Caco-2 (cell line): Measurements from ENCODE around the gene ADK. TPM values are rescaled to one million over a fixed set of nuclear protein-coding genes. Genes with fewer than 3 reads are reported as not detected.

ENCODE experiments used
- BruUV-seq: library from RNA; stranded (reverse); fragments of 400-500 nt; replicated peaks from 2 replicates; lab custom pipeline; 2021; lab: Mats Ljungman, UMichigan
- CTCF ChIA-PET: fragments of 300-600 bp; sonication (Branson Sonifier 250); formaldehyde crosslinking; loops from one replicate; lab custom pipeline; 2022; ENCODE audit warnings: antibody characterized with exemption; lab: Charles Lee
- POLR2A ChIA-PET: fragments of 300-600 bp; sonication (Branson Sonifier 250); formaldehyde crosslinking; loops from one replicate; lab custom pipeline; 2022; ENCODE audit warnings: antibody characterized with exemption; lab: Charles Lee
- DNase-seq, 2 experiments: peaks; one replicate each; pipeline versions ENCODE4 v3.0.0 to v3.0.0-alpha.2; 2020 to 2022
- H3K27me3 ChIP-seq: replicated peaks from 2 replicates; pipeline ENCODE4 v1.6.0; 2011; ENCODE audit warnings: low read length; ENCODE audit not compliant: control insufficient read depth, insufficient read depth
- H3K36me3 ChIP-seq: 2 replicates; pipeline ENCODE4 v1.5.1; 2011; ENCODE audit warnings: low read length; ENCODE audit not compliant: control insufficient read depth, insufficient read depth
- H3K4me1 ChIP-seq: fragments of 250-450 bp; sonication (Bioruptor Pico); 2 replicates; pipeline ENCODE4 v1.5.1; 2020; ENCODE audit warnings: mild to moderate bottlenecking
- H3K4me3 ChIP-seq: 2 replicates; pipeline ENCODE4 v1.5.1; 2011; ENCODE audit warnings: low read depth, mild to moderate bottlenecking, control low read depth, low read length
- H3K9me3 ChIP-seq: fragments of 250-450 bp; sonication (Bioruptor Pico); 2 replicates; pipeline ENCODE4 v1.5.1; 2020; ENCODE audit warnings: mild to moderate bottlenecking, moderate library complexity
- H3K27ac Mint-ChIP-seq: one replicate; pipeline ENCODE4 v1.8.0; 2022; ENCODE audit warnings: mixed read lengths; ENCODE audit not compliant: unreplicated experiment
- H3K27me3 Mint-ChIP-seq: one replicate; pipeline ENCODE4 v1.8.0; 2022; ENCODE audit warnings: mixed read lengths; ENCODE audit not compliant: insufficient read depth, unreplicated experiment
- H3K36me3 Mint-ChIP-seq: one replicate; pipeline ENCODE4 v1.8.0; 2022; ENCODE audit warnings: mild to moderate bottlenecking, mixed read lengths; ENCODE audit not compliant: insufficient read depth, unreplicated experiment
- H3K4me1 Mint-ChIP-seq: one replicate; pipeline ENCODE4 v1.8.0; 2022; ENCODE audit warnings: low read depth, mixed read lengths; ENCODE audit not compliant: unreplicated experiment
- H3K4me3 Mint-ChIP-seq: one replicate; pipeline ENCODE4 v1.8.0; 2022; ENCODE audit warnings: mild to moderate bottlenecking, moderate library complexity, mixed read lengths; ENCODE audit not compliant: unreplicated experiment
- H3K9me3 Mint-ChIP-seq: one replicate; pipeline ENCODE4 v1.8.0; 2022; ENCODE audit warnings: mixed read lengths; ENCODE audit not compliant: unreplicated experiment
- CTCF ChIP-seq, 2 experiments: fragments of 200-600 bp in 1 of 2; IDR thresholded peaks; 1 replicate in 1 of 2; 2 replicates in 1 of 2; pipeline versions ENCODE4 v1.5.1 to v1.8.0; 2011 to 2022; ENCODE audit warnings: antibody characterized with exemption in 1 of 2, control low read depth in 1 of 2, inconsistent platforms in 1 of 2, low read depth in 1 of 2, low read length in 1 of 2, mild to moderate bottlenecking in 1 of 2, moderate library complexity in 1 of 2; ENCODE audit not compliant: insufficient read depth in 1 of 2, severe bottlenecking in 1 of 2, unreplicated experiment in 1 of 2
- intact Hi-C: fragments of 100-400 bp; cut with micrococcal nuclease; formaldehyde crosslinking; loops from one replicate; pipeline ENCODE4 v1.10.0; 2022; ENCODE audit not compliant: unreplicated experiment
- total RNA-seq: library from RNA; stranded (reverse); gene quantifications from 2 replicates; pipeline ENCODE4 v1.2.3, GENCODE V29; 2022

The ADK gene
- total RNA-seq, 1 experiment from 2014 or later, result 105 TPM

GRCh38 chr10:74342991-74343390, 192.0 kb downstream of the ADK start:
- Mint-ChIP-seq H3K36me3 (peaks cover 27% of the 10 kb centered on the region), H3K4me1 (no peaks in the 10 kb centered on the region), H3K4me3 (no peak overlapping the region), H3K27me3 (no peaks in the 10 kb centered on the region), H3K9me3 (peaks cover 17% of the 10 kb centered on the region), H3K27ac (no peak overlapping the region)
- H3K36me3 ChIP-seq, result no peaks in the 10 kb centered on the region; the same call in 1 of the 2 replicates
- H3K4me3 ChIP-seq, result no peak overlapping the region
- no peaks in the 10 kb centered on the region for H3K4me1 ChIP-seq
- CTCF ChIA-PET, result no interaction called here
- no peak for TF ChIP-seq CTCF (IDR thresholded peaks at IDR 0.05; ENCODE audit: insufficient read depth in 1 of 2, low read depth in 1 of 2, low read length in 1 of 2, severe bottlenecking in 1 of 2, unreplicated experiment in 1 of 2)
- POLR2A ChIA-PET, result no interaction called here
- DNase-seq, result no peak
- intact Hi-C loops, result no loop called here
- BruUV-seq, result no TSS peak
- peaks cover 19% of the 10 kb centered on the region for H3K9me3 ChIP-seq
- no peaks in the 10 kb centered on the region for H3K27me3 ChIP-seq

- Mint-ChIP-seq H3K9me3 (peaks cover 17% of the 10 kb centered on the region), H3K4me3 (no peak overlapping the region), H3K27ac (no peak overlapping the region), H3K36me3 (peaks cover 34% of the 10 kb centered on the region), H3K27me3 (no peaks in the 10 kb centered on the region), H3K4me1 (no peaks in the 10 kb centered on the region)
- H3K36me3 ChIP-seq, result no peaks in the 10 kb centered on the region; the same call in 1 of the 2 replicates
- no peak for TF ChIP-seq CTCF (IDR thresholded peaks at IDR 0.05; ENCODE audit: insufficient read depth in 1 of 2, low read depth in 1 of 2, low read length in 1 of 2, severe bottlenecking in 1 of 2, unreplicated experiment in 1 of 2)
- no TSS peak for BruUV-seq
- H3K4me1 ChIP-seq, result no peaks in the 10 kb centered on the region
- H3K27me3 ChIP-seq, result no peaks in the 10 kb centered on the region
- POLR2A ChIA-PET, result no interaction called here
- no peak overlapping the region for H3K4me3 ChIP-seq
- no peak for DNase-seq
- intact Hi-C loops, result no loop called here
- H3K9me3 ChIP-seq, result peaks cover 19% of the 10 kb centered on the region
- CTCF ChIA-PET, result no interaction called here
Measured at GRCh38 chr10:74343804-74344203, 192.8 kb downstream of the ADK start.

- H3K9me3 ChIP-seq, result peaks cover 19% of the 10 kb centered on the region
- no peak for TF ChIP-seq CTCF (IDR thresholded peaks at IDR 0.05; ENCODE audit: insufficient read depth in 1 of 2, low read depth in 1 of 2, low read length in 1 of 2, severe bottlenecking in 1 of 2, unreplicated experiment in 1 of 2)
- no peak overlapping the region for H3K4me3 ChIP-seq
- no peaks in the 10 kb centered on the region for H3K4me1 ChIP-seq
- H3K9me3 Mint-ChIP-seq, result peaks cover 17% of the 10 kb centered on the region
- no peaks in the 10 kb centered on the region for H3K4me1 Mint-ChIP-seq
- H3K27me3 ChIP-seq, result no peaks in the 10 kb centered on the region
- ChIA-PET CTCF (no interaction called here), POLR2A (no interaction called here)
- no peak for DNase-seq
- intact Hi-C loops, result no loop called here
- no peak overlapping the region for H3K27ac Mint-ChIP-seq
- no peaks in the 10 kb centered on the region; the same call in 1 of the 2 replicates for H3K36me3 ChIP-seq
- peaks cover 37% of the 10 kb centered on the region for H3K36me3 Mint-ChIP-seq
- no peak overlapping the region for H3K4me3 Mint-ChIP-seq
- BruUV-seq, result no TSS peak
- H3K27me3 Mint-ChIP-seq, result no peaks in the 10 kb centered on the region
Measured at GRCh38 chr10:74344306-74344705, 193.3 kb downstream of the ADK start.
